Right lobe of liver (tissue), 4 donors: Measurements from ENCODE around the gene AGK.

Experiments used
- CTCF ChIP-seq, 4 donors: fragments of 200-600 bp in 3 of 4; fragments of 450-650 bp in 1 of 4; IDR thresholded peaks; one replicate each; pipeline versions ENCODE4 v1.5.1 to v1.8.0; 2016 to 2022; ENCODE audit warnings: antibody characterized with exemption in 4 of 4, mild to moderate bottlenecking in 2 of 4
- POLR2A ChIP-seq: fragments of 450-650 bp; IDR thresholded peaks from one replicate; pipeline ENCODE4 v1.6.1; 2017; ENCODE audit warnings: antibody characterized with exemption, mild to moderate bottlenecking
- donor health status: DM: no; HTN: no; CAD: no.
- donor health status: DM: no; HTN: no; CAD: no.
- donor health status: DM: no; HTN: yes; CAD: no.

- TF ChIP-seq POLR2A (no peak), CTCF (IDR thresholded peaks at IDR 0.05) (no peak)
Observed at GRCh38 chr7:141575164-141575563, 24.0 kb downstream of the AGK start.
